Keratinocyte (primary cell): Measurements from ENCODE around the gene ZC3H7A. TPM values are rescaled to one million over a fixed set of nuclear protein-coding genes. Genes with fewer than 3 reads are reported as not detected.

ENCODE experiments used
- DNase-seq: peaks from one replicate; pipeline ENCODE4 v3.0.0-alpha.2; 2011; ENCODE audit warnings: low read depth, missing footprints, low spot score
- FAIRE-seq: peaks from 2 replicates; lab custom pipeline; 2011; peaks lifted over from hg19 to GRCh38; lab: Jason Lieb, UNC
- H2AFZ ChIP-seq: 2 replicates; pipeline ENCODE4 v1.6.0; 2012; ENCODE audit warnings: low read length, control low read depth, inconsistent platforms; ENCODE audit not compliant: control insufficient read depth
- H3K27ac ChIP-seq: 2 replicates; pipeline ENCODE4 v1.5.1; 2011; ENCODE audit warnings: low read length; ENCODE audit not compliant: control insufficient read depth, insufficient read depth
- H3K27me3 ChIP-seq: 3 replicates; pipeline ENCODE4 v1.6.0; 2011; ENCODE audit warnings: low read length; ENCODE audit not compliant: control insufficient read depth, insufficient read depth; ENCODE audit errors: extremely low read depth
- H3K36me3 ChIP-seq, 2 experiments: 2 replicates in 1 of 2; 3 replicates in 1 of 2; pipeline ENCODE4 v1.5.1; 2011; ENCODE audit warnings: low read length in 2 of 2, mild to moderate bottlenecking in 1 of 2; ENCODE audit not compliant: control insufficient read depth in 2 of 2, insufficient read depth in 2 of 2; ENCODE audit errors: extremely low read depth in 1 of 2
- H3K4me1 ChIP-seq: 3 replicates; pipeline ENCODE4 v1.5.1; 2011; ENCODE audit warnings: low read length; ENCODE audit not compliant: control insufficient read depth, insufficient read depth; ENCODE audit errors: extremely low read depth
- H3K4me2 ChIP-seq: 3 replicates; pipeline ENCODE4 v1.6.0; 2011; ENCODE audit warnings: low read depth, low read length; ENCODE audit not compliant: control insufficient read depth, insufficient read depth; ENCODE audit errors: extremely low read depth
- H3K4me3 ChIP-seq, 3 experiments: fragments of 200-600 bp in 1 of 3; sonication (generic) in 1 of 3; 2 replicates in 2 of 3; 3 replicates in 1 of 3; pipeline ENCODE4 v1.5.1; 2011 to 2016; ENCODE audit warnings: low read length in 3 of 3, mild to moderate bottlenecking in 3 of 3, control low read depth in 2 of 3, inconsistent platforms in 1 of 3, low read depth in 1 of 3, mixed read lengths in 1 of 3, mixed run types in 1 of 3, moderate library complexity in 1 of 3; ENCODE audit not compliant: control insufficient read depth in 2 of 3, insufficient read depth in 2 of 3; ENCODE audit errors: extremely low read depth in 1 of 3
- H3K79me2 ChIP-seq: 2 replicates; pipeline ENCODE4 v1.6.0; 2012; ENCODE audit warnings: low read length; ENCODE audit not compliant: control insufficient read depth, insufficient read depth
- H3K9ac ChIP-seq: 3 replicates; pipeline ENCODE4 v1.6.0; 2011; ENCODE audit warnings: low read length; ENCODE audit not compliant: control insufficient read depth, insufficient read depth; ENCODE audit errors: extremely low read depth
- H3K9me1 ChIP-seq: 3 replicates; pipeline ENCODE4 v1.6.0; 2011; ENCODE audit warnings: low read length; ENCODE audit not compliant: control insufficient read depth, insufficient read depth; ENCODE audit errors: extremely low read depth
- H3K9me3 ChIP-seq: 2 replicates; pipeline ENCODE4 v1.5.1; 2012; ENCODE audit warnings: low read depth, low read length; ENCODE audit not compliant: control insufficient read depth
- H4K20me1 ChIP-seq: 3 replicates; pipeline ENCODE4 v1.6.0; 2011; ENCODE audit warnings: low read length; ENCODE audit not compliant: control insufficient read depth, insufficient read depth; ENCODE audit errors: extremely low read depth
- EZH2 ChIP-seq: IDR thresholded peaks from one replicate; pipeline ENCODE4 v1.6.1; 2012; ENCODE audit warnings: inconsistent platforms, mild to moderate bottlenecking, low read length, moderate library complexity
- dilution Hi-C: fragments of 300-500 bp; cut with MboI; formaldehyde crosslinking; loops from one replicate; pipeline ENCODE4 v1.7.0; 2020; ENCODE audit warnings: low sequenced_read_pairs; ENCODE audit not compliant: extremely low pct_ligation_motif_present
- polyA plus RNA-seq, 5 experiments: library from polyadenylated mRNA; depleted of rRNA in 3 of 5; stranded (reverse) in 3 of 5; stranded (forward) in 1 of 5; unstranded in 1 of 5; fragments of >200 nt; gene quantifications; 1 replicate in 1 of 5; 2 replicates in 3 of 5; 3 replicates in 1 of 5; pipeline versions ENCODE4 v1.2.1 to v1.2.3, GENCODE V29; 2011 to 2012; ENCODE audit warnings: missing spikeins in 2 of 5, low read depth in 1 of 5, low replicate concordance in 1 of 5
- TF ChIP-seq, protein P1 (sequence below), 3 experiments: IDR thresholded peaks in 1 of 3; conservative IDR thresholded peaks in 1 of 3; optimal IDR thresholded peaks in 1 of 3; 2 replicates in 2 of 3; 3 replicates in 1 of 3; pipeline versions ENCODE3 to v1.5.1; 2011; ENCODE audit warnings: low read length in 3 of 3, mild to moderate bottlenecking in 3 of 3, moderate library complexity in 2 of 3, control low read depth in 1 of 3, inconsistent platforms in 1 of 3; ENCODE audit not compliant: insufficient read depth in 2 of 3; ENCODE audit errors: extremely low read depth in 1 of 3

ZC3H7A gene
- polyA plus RNA-seq, 1 donor (not counting 4 experiments of a cell fraction or from before 2014, with no cell fraction given), result 43.9 TPM

DNA sequence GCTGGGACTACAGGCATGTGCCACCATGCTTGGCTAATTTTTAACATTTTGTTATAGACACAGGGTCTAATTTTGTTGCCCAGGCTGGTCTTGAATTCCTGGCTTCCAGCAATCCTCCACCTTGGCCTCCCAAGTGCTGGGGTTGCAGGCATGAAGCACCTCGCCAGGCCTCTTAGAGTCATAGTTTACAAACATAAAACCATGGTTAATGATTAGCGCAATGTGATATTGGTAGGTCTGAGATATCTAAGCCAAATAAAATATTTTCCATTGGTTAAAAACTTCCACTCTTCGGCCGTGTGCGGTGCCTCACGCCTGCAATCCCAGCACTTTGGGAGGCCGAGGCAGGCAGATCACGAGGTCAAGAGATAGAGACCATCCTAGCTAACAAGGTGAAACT is 71.0 kb downstream of the ZC3H7A start:
- H3K4me3 ChIP-seq, result no peak overlapping the region
- no peak overlapping the region for H2AFZ ChIP-seq
- no peaks in the 10 kb centered on the region for H3K79me2 ChIP-seq
- peaks cover 9 to 29% of the 10 kb centered on the region in 2 experiments for H3K36me3 ChIP-seq
- H3K4me1 ChIP-seq, result no peaks in the 10 kb centered on the region
- no peak overlapping the region for H3K27ac ChIP-seq
- H3K9me3 ChIP-seq, result no peaks in the 10 kb centered on the region
- H3K4me2 ChIP-seq, result no peak overlapping the region
- TF ChIP-seq, protein P1, sequence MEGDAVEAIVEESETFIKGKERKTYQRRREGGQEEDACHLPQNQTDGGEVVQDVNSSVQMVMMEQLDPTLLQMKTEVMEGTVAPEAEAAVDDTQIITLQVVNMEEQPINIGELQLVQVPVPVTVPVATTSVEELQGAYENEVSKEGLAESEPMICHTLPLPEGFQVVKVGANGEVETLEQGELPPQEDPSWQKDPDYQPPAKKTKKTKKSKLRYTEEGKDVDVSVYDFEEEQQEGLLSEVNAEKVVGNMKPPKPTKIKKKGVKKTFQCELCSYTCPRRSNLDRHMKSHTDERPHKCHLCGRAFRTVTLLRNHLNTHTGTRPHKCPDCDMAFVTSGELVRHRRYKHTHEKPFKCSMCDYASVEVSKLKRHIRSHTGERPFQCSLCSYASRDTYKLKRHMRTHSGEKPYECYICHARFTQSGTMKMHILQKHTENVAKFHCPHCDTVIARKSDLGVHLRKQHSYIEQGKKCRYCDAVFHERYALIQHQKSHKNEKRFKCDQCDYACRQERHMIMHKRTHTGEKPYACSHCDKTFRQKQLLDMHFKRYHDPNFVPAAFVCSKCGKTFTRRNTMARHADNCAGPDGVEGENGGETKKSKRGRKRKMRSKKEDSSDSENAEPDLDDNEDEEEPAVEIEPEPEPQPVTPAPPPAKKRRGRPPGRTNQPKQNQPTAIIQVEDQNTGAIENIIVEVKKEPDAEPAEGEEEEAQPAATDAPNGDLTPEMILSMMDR (optimal IDR thresholded peaks at IDR 0.05 in 1 of 3, IDR thresholded peaks at IDR 0.05 in 1 of 3, conservative IDR thresholded peaks at IDR 0.05 in 1 of 3; ENCODE audit: extremely low read depth in 1 of 3, insufficient read depth in 2 of 3, low read length in 3 of 3), result no peak
- no peak for TF ChIP-seq EZH2
- H3K9ac ChIP-seq, result no peak overlapping the region
- H4K20me1 ChIP-seq, result no peaks in the 10 kb centered on the region
- dilution Hi-C loops, result no loop called here
- DNase-seq, result no peak
- H3K9me1 ChIP-seq, result no peaks in the 10 kb centered on the region
- no peak for FAIRE-seq
- H3K27me3 ChIP-seq, result no peaks in the 10 kb centered on the region

DNA sequence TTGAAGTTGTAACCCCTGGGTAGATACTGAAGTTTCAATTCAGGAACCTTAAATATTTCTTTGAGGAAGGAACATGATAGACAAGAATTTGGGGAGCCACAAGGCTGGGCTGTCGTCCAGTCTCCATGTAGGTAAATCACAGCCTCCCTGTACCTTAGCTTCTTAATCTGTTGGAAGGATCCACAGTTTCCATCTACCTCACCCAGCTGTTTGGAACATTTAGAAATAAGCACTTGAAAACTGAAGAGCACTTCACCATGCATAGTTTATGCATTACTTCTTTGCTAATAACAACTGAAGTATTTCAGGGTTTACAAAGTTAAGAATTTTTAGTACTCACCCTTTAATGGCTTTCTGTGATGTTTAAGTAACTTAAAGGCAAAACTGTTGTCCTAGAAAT is 71.6 kb downstream of the ZC3H7A start:
- peaks cover 11 to 26% of the 10 kb centered on the region in 2 experiments for H3K36me3 ChIP-seq
- dilution Hi-C loops, result no loop called here

More for the DNA sequence above, 71.6 kb downstream of the ZC3H7A start:
- Histone ChIP-seq H2AFZ (no peak overlapping the region), H3K4me2 (no peak overlapping the region), H3K27ac (no peak overlapping the region), H3K9me3 (no peaks in the 10 kb centered on the region), H3K79me2 (no peaks in the 10 kb centered on the region), H3K9me1 (no peaks in the 10 kb centered on the region), H3K27me3 (no peaks in the 10 kb centered on the region), H4K20me1 (no peaks in the 10 kb centered on the region), H3K9ac (no peak overlapping the region), H3K4me1 (no peaks in the 10 kb centered on the region), H3K4me3 (no peak overlapping the region)
- DNase-seq, result no peak
- TF ChIP-seq, protein P1 (optimal IDR thresholded peaks at IDR 0.05 in 1 of 3, IDR thresholded peaks at IDR 0.05 in 1 of 3, conservative IDR thresholded peaks at IDR 0.05 in 1 of 3; ENCODE audit: extremely low read depth in 1 of 3, insufficient read depth in 2 of 3, low read length in 3 of 3), result no peak
- no peak for TF ChIP-seq EZH2
- no peak for FAIRE-seq
